Subcutaneous abdominal adipose tissue (tissue), 5 donors: ENCODE results near the gene S1PR1.
A peak's percentile ranks its signal among the peaks of the same experiment; 100 is the strongest.

ENCODE experiments used
- H3K27ac ChIP-seq: one replicate; pipeline ENCODE4 v1.7.0; 2013; ENCODE audit warnings: low read depth, mild to moderate bottlenecking, inconsistent platforms, low read length, moderate library complexity
- H3K27me3 ChIP-seq, 5 donors: one replicate each; pipeline ENCODE4 v1.7.0; 2013; ENCODE audit warnings: low read length in 5 of 5, inconsistent platforms in 1 of 5; ENCODE audit not compliant: control insufficient read depth in 5 of 5, insufficient read depth in 4 of 5
- H3K36me3 ChIP-seq, 5 donors: one replicate each; pipeline ENCODE4 v1.7.0; 2013; ENCODE audit warnings: low read length in 5 of 5; ENCODE audit not compliant: control insufficient read depth in 5 of 5, insufficient read depth in 5 of 5
- H3K4me1 ChIP-seq, 5 donors: one replicate each; pipeline ENCODE4 v1.7.0; 2013; ENCODE audit warnings: low read length in 5 of 5, mild to moderate bottlenecking in 3 of 5, moderate library complexity in 1 of 5; ENCODE audit not compliant: control insufficient read depth in 5 of 5, insufficient read depth in 5 of 5
- H3K4me3 ChIP-seq, 5 donors: one replicate each; pipeline ENCODE4 v1.7.0; 2013; ENCODE audit warnings: low read length in 5 of 5, low read depth in 1 of 5
- H3K9ac ChIP-seq, 5 donors: one replicate each; pipeline ENCODE4 v1.7.0; 2013; ENCODE audit warnings: low read length in 5 of 5, mild to moderate bottlenecking in 4 of 5, moderate library complexity in 3 of 5
- H3K9me3 ChIP-seq, 5 donors: one replicate each; pipeline ENCODE4 v1.7.0; 2013; ENCODE audit warnings: low read length in 5 of 5; ENCODE audit not compliant: control insufficient read depth in 5 of 5
- donor health status: healthy.
- donor health status: healthy.
- donor health status: healthy.
- donor health status: healthy.
- donor health status: healthy.

S1PR1 gene

DNA sequence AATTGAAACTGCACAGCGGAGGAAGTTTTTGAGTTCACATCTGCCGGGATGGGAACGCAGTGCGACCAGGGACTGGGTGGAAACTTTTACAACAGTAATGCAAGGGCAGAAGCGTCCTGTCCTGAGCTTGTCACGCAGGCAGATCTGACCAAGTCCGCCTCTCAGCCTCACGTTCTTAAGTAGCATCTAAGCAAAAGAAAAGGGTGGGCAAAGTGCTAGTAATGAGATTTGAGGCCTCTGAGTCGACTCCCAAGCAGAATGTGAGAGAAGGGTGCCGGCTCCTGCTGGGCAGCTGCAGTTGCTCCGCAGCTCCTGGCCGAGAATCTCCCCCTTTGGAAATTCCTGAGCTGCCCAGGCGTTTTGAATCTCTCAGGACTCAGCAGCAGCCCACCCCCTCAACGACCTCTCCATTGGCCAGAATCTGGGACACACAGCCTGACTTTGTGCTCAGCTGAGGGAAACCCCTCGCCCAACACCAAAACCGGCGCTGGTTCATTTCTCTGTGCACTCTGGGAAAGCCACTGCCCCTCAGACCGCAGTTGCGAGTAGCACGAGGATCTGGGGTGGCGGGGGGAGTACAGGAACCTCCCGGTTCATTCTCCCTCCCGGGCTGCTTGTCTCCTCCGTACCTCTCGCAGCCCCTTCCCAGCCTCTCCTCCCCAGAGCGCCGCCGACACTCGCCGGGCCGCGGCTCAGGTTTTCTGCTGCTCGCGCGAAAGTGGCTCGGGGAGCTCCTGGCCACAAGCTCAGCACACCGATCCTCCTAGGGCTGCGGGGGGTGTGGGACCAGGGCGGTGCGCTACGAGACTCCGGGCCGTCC lies 913 bp upstream of the S1PR1 start:
- Histone ChIP-seq H3K4me3 (peak overlapping the region; percentile 74 to 88 (median 81)), H3K9ac (peak overlapping the region; percentile 26 to 86 (median 82)), H3K9me3 (no peaks in the 10 kb centered on the region), H3K27ac (peak overlapping the region; percentile 87), H3K4me1 (peaks cover 2 to 38% (median 31%) of the 10 kb centered on the region in 5 donors), H3K27me3 (no peaks in the 10 kb centered on the region), H3K36me3 (peaks cover 2 to 18% (median 14%) of the 10 kb centered on the region in 5 donors)

DNA sequence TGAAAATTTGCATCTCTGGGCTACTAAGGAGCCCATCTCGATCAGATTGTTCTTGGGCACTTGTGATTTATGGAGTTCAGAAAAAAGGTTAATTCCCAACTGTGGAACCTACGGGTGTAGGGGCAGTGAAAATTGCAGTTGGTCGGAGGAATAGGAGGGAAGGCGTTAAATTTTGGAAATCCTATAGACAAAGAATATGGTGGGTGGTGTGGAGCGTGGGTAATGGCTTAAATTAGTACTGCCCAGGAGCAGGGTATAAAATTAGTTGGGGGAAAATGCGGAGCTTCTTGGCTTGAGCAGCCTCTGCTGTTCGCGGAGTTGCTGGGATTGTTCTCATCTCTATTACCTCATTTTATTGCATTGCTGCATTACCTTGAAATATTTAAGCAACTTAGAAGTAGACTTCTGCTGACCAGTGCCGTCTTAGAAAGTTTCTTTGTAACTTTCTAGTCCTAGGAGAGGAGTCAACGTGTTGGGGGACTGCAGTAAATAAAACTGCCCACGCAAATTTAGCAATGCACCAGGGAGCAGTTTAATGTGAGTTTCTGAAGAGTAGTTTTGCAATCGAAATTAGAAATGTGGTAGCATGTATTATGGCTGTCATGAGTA lies 514 bp downstream of the S1PR1 start:
- Histone ChIP-seq H3K27me3 (no peaks in the 10 kb centered on the region), H3K9ac (peak overlapping the region; percentile 43 to 86 (median 82)), H3K4me3 (peak overlapping the region; percentile 74 to 84 (median 80)), H3K9me3 (no peaks in the 10 kb centered on the region), H3K4me1 (peaks cover 2 to 45% (median 31%) of the 10 kb centered on the region in 5 donors), H3K36me3 (peaks cover 4 to 22% (median 16%) of the 10 kb centered on the region in 5 donors), H3K27ac (peak overlapping the region; percentile 87)

DNA sequence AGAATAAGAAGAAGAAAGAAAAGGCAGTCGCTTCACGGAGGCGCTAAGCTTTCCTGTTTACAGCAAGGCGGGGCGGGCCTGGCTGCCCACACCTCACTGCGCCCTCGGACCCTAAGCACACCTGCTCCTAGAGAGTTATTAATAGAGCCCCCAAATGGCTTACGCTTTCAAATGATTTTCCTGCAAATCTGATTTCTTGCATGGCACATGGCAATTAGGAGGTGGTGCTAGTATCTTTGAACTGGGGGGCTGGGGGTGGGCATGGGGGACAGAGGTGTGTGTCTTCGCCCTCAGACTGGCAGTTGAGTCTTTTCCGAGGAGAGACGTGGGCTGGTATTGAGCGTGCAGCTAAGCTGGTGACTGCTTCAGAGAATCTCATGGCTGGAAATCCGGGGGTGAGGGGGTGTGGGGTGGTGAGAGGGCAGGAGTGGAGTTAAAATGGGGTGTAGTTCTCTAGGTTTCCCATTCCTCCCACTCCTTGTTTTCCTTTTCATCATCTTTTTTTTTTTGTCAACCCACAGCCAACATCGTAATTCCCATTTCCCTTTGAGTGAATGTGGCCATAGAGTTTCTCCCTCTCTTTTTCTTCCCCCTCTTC lies 1.3 kb downstream of the S1PR1 start:
- Histone ChIP-seq H3K9me3 (no peaks in the 10 kb centered on the region), H3K36me3 (peaks cover 4 to 24% (median 20%) of the 10 kb centered on the region in 5 donors), H3K4me1 (peaks cover 2 to 50% (median 31%) of the 10 kb centered on the region in 5 donors), H3K4me3 (peak overlapping the region; percentile 62 to 84 (median 74)), H3K27me3 (no peaks in the 10 kb centered on the region), H3K27ac (peak overlapping the region; percentile 74), H3K9ac (peak overlapping the region in 4 of 5 donors; percentile 48 to 75 (median 50))

DNA sequence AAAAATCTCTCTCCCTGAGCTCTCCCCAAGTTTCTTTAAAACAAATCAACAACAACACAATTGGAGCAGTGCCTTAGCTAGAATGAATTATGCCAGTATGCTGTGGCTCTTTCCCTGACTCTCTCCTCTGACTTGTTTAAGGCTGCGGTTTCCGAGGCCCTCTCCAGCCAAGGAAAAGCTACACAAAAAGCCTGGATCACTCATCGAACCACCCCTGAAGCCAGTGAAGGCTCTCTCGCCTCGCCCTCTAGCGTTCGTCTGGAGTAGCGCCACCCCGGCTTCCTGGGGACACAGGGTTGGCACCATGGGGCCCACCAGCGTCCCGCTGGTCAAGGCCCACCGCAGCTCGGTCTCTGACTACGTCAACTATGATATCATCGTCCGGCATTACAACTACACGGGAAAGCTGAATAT lies 1.9 kb downstream of the S1PR1 start:
- Histone ChIP-seq H3K9ac (peak overlapping the region in 4 of 5 donors; percentile 48 to 75 (median 50)), H3K27me3 (no peaks in the 10 kb centered on the region), H3K27ac (peak overlapping the region; percentile 74), H3K36me3 (peaks cover 4 to 24% (median 20%) of the 10 kb centered on the region in 5 donors), H3K4me1 (peaks cover 2 to 50% (median 31%) of the 10 kb centered on the region in 5 donors), H3K9me3 (no peaks in the 10 kb centered on the region), H3K4me3 (peak overlapping the region; percentile 62 to 84 (median 74))

DNA sequence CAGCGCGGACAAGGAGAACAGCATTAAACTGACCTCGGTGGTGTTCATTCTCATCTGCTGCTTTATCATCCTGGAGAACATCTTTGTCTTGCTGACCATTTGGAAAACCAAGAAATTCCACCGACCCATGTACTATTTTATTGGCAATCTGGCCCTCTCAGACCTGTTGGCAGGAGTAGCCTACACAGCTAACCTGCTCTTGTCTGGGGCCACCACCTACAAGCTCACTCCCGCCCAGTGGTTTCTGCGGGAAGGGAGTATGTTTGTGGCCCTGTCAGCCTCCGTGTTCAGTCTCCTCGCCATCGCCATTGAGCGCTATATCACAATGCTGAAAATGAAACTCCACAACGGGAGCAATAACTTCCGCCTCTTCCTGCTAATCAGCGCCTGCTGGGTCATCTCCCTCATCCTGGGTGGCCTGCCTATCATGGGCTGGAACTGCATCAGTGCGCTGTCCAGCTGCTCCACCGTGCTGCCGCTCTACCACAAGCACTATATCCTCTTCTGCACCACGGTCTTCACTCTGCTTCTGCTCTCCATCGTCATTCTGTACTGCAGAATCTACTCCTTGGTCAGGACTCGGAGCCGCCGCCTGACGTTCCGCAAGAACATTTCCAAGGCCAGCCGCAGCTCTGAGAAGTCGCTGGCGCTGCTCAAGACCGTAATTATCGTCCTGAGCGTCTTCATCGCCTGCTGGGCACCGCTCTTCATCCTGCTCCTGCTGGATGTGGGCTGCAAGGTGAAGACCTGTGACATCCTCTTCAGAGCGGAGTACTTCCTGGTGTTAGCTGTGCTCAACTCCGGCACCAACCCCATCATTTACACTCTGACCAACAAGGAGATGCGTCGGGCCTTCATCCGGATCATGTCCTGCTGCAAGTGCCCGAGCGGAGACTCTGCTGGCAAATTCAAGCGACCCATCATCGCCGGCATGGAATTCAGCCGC lies 2.5 kb downstream of the S1PR1 start:
- Histone ChIP-seq H3K9me3 (no peaks in the 10 kb centered on the region), H3K27ac (peak overlapping the region; percentile 74), H3K4me1 (peaks cover 2 to 48% (median 31%) of the 10 kb centered on the region in 5 donors), H3K27me3 (no peaks in the 10 kb centered on the region), H3K4me3 (peak overlapping the region; percentile 8 to 84 (median 74)), H3K9ac (peak overlapping the region in 4 of 5 donors; percentile 8 to 53 (median 44)), H3K36me3 (peaks cover 4 to 24% (median 20%) of the 10 kb centered on the region in 5 donors)

DNA sequence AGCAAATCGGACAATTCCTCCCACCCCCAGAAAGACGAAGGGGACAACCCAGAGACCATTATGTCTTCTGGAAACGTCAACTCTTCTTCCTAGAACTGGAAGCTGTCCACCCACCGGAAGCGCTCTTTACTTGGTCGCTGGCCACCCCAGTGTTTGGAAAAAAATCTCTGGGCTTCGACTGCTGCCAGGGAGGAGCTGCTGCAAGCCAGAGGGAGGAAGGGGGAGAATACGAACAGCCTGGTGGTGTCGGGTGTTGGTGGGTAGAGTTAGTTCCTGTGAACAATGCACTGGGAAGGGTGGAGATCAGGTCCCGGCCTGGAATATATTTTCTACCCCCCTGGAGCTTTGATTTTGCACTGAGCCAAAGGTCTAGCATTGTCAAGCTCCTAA lies 3.2 kb downstream of the S1PR1 start:
- Histone ChIP-seq H3K27ac (peak overlapping the region; percentile 74), H3K4me3 (peak overlapping the region; percentile 33 to 84 (median 74)), H3K36me3 (peaks cover 4 to 24% (median 20%) of the 10 kb centered on the region in 5 donors), H3K4me1 (peaks cover 2 to 45% (median 31%) of the 10 kb centered on the region in 5 donors), H3K27me3 (no peaks in the 10 kb centered on the region), H3K9ac (peak overlapping the region in 1 of 5 donors; percentile 53), H3K9me3 (no peaks in the 10 kb centered on the region)

DNA sequence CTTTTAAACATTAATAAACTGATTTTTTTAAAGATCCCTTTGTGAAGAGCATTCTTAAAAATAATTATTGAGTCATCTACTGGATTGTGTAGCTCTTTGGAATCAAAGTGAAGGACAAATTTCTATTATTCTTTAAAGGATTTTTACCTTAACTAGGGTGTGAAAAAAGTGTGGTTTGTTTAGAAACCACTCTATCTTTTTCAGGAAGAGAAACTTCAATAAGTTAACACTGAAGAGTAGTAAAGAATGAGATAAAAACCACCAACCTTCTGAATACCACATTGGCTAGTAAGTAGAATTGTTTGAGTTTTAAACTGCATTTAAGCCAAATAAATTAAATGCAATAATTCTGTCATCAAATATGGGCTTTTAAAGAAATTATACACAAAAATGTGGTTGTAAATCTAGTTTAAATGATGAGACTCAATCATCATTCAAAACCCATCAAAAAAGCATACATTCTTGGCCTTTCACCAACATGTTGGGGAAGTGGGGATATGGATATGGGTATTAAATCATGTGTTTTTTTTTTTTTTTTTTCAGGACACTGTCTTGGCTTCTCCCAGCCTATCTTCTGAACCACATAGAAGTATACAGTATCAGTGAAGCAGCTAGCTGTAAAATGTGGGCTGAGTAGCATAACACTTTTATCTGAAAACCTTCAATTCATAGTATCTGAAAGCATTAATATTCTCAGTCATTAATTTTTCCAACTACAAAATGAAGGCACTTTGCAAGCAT lies 4.8 kb downstream of the S1PR1 start:
- Histone ChIP-seq H3K27ac (peak overlapping the region; percentile 74), H3K4me1 (peaks cover 0 to 47% (median 19%) of the 10 kb centered on the region in 5 donors), H3K4me3 (peak overlapping the region in 2 of 5 donors; percentile 4 to 74), H3K36me3 (peaks cover 4 to 24% (median 20%) of the 10 kb centered on the region in 5 donors), H3K9ac (peak overlapping the region in 1 of 5 donors; percentile 4), H3K27me3 (no peaks in the 10 kb centered on the region), H3K9me3 (no peaks in the 10 kb centered on the region)

DNA sequence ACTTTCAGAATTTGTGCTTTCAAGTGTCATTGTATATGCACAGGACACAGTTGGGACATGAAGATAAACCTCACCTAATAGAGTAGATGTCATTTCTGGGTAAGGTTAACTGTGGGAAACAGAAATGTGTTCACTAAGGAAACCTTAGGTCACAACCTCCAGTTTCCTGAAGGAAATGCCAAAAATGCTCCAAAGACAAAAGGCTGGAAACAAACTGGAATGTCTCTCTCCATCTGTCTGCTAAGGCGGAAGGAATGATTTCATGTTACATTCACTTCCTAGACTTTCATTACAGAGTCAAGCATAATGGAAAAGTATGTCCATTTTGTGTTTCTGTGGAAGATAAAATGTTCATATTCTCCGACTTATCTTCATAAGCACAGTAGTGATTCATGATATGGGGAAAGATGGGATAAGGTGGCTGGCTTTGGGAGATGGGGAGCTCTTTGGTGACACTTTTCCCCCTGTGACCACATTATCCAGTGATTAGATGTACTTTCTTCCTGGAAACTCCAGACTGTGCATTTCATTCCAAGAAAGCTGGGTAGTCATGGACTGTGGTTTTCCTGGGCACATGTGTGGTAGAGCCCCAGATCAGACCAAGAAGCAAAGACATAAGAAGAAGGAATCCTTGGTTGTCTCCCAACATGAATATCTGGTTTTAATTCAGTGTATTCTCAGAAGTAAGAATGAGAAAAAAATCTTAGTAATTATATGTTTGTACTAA lies 5.7 kb downstream of the S1PR1 start:
- H3K36me3 ChIP-seq = peaks cover 4 to 24% (median 20%) of the 10 kb centered on the region in 5 donors
- H3K27me3 ChIP-seq = no peaks in the 10 kb centered on the region
- no peaks in the 10 kb centered on the region for H3K9me3 ChIP-seq
- H3K9ac ChIP-seq = no peak overlapping the region
- no peak overlapping the region for H3K4me3 ChIP-seq
- H3K27ac ChIP-seq = peak overlapping the region; percentile 45
- peaks cover 0 to 42% (median 11%) of the 10 kb centered on the region in 5 donors for H3K4me1 ChIP-seq
